ENCODE data around the gene CPSF2.
"Not testable (repeated sequence)": the region's sequence is repeated elsewhere in the genome, so short reads cannot be mapped to it uniquely, and the experiment has no call there.

Gene CPSF2

DNA sequence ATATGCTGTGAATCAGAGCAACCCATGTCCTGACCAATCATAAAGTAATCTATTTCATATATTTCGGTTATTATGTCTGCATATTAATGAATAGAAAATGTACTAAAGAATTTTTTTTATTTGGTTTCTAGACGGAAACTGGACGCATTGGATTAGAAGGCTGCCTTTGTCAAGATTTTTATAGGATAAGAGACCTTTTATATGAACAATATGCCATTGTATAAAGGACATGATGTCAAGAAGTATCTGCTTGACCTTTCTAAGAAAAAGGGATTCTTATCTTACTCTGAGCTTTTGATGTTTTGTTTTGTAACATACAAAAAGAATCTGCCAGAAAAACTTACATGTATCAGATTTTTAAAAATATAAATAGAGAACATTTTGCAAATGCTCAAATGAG lies 39.8 kb downstream of the CPSF2 start:
- no peak for DNase-seq

DNA sequence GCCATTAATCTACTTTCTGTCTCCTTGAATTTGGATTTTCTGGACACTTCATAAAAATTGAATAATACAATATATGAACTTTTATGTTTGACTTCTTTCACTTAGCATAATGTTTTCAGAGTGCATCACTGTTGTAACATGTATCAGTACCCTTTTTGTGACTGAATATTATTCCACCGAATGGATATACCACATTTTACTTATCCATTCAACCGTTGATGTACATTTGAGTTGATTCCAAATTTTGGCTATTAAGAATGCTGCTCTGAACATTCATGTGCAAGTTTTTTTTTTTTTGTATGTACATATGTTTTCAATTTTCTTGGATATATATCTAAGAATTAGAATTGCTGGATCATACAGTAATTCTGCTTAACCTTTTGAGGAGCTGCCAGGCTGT lies 43.2 kb downstream of the CPSF2 start:
- DNase-seq: no peak

- no peak for DNase-seq
These were observed 51.9 kb downstream of the CPSF2 start for GRCh38 chr14:92173668-92174067.

DNA sequence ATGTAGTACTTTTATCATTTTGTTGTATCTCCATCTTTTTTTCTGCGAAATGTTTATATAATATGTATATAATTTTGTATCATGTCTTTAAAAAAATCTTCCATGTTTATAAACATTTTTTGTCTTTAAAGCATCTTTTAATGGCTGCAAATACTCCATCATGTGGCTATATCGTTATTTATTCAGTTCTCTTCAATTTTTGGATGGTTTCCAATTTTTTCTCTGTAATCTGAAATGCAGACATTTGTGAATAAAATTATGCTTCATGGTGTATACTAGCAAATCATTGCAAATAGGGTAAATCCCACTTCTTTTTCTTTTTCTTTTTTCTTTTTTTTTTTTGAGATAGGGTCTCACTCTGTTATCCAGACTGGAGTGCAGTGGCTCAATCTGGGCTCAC lies 54.0 kb downstream of the CPSF2 start:
- DNase-seq: no peak

DNA sequence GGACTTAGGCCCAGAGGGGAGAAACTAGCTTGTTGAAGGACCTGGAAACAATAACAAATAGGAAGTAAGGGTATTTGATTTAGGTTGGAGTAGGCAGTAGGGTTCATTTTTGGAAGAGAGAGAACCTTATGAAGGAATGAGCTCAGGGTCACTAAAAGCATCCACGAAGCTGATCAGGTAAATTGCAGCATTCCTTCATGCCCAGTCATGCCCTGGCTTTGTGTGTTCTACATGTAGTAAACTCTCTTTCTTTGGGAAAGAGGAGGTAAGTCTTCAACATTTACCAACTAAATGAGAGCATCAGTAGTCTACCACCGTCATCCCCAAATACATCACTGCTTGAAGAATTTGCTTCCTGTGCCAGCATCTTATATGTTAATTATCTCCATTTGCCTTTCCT lies 54.7 kb downstream of the CPSF2 start:
- DNase-seq: no peak

DNA sequence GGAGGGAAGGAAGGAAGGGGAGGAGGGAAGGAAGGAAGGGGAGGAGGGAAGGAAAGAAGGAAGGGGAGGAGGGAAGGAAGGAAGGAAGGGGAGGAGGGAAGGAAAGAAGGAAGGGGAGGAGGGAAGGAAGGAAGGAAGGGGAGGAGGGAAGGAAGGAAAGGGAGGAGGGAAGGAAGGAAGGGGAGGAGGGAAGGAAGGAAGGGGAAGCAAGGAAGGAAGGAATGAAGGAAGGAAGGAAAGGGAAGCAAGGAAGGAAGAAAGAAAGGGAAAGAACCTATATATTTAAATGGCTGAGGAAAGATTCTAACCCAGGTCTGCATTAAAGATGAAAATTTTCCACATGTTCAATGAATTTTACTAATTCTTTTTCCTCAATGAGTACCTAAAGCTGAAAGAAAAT lies 57.4 kb downstream of the CPSF2 start:
- not testable (repeated sequence) for DNase-seq

DNA sequence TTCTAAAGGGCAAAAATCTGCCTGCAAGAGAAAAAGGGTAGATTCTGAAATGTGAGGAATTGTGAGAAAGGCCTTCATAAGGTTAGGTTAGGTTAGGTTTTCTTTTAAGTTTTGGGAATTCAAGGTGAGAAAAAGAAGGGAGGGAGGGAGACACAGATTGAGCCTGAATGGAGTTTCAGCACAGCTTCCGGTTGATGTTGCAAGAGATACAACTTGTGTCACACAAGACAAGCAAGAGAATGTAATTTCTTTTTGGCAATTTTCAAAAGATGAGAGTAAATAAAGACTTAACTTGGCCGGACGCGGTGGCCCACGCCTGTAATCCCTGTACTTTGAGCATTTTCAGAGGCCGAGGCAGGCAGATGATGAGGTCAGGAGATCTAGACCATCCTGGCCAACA lies 63.8 kb downstream of the CPSF2 start:
- no peak for DNase-seq

- DNase-seq: not testable (repeated sequence)
These were observed 65.8 kb downstream of the CPSF2 start for GRCh38 chr14:92187616-92188015.

GRCh38 chr14:92190768-92191167 lies 69.0 kb downstream of the CPSF2 start:
- no peak for DNase-seq

- DNase-seq: no peak
These were observed 77.0 kb downstream of the CPSF2 start for GRCh38 chr14:92198804-92199203.

- no peak for DNase-seq
These were observed 78.0 kb downstream of the CPSF2 start for GRCh38 chr14:92199763-92200162.

DNA sequence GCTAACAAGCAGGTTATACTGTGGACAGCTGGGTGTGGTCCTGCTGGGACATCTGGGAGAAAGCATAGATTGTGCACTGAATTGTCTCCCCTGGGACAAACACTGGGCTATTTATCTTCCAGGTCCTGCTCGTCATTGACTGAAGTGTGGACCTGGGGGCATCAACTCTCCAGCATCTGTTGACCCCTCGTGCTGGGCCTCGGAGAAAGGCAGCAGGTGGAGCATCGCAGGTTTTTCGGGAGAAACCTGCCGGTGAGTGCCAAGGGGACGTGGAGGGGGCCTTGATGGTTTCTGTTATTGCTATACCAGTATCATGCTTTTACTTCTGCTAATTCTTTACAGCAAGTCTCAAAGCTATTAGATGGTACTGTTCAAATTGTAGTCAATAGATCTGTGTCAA lies 81.3 kb downstream of the CPSF2 start:
- DNase-seq: no peak

GRCh38 chr14:92204792-92205191 lies 83.0 kb downstream of the CPSF2 start:
- no peak for DNase-seq

DNA sequence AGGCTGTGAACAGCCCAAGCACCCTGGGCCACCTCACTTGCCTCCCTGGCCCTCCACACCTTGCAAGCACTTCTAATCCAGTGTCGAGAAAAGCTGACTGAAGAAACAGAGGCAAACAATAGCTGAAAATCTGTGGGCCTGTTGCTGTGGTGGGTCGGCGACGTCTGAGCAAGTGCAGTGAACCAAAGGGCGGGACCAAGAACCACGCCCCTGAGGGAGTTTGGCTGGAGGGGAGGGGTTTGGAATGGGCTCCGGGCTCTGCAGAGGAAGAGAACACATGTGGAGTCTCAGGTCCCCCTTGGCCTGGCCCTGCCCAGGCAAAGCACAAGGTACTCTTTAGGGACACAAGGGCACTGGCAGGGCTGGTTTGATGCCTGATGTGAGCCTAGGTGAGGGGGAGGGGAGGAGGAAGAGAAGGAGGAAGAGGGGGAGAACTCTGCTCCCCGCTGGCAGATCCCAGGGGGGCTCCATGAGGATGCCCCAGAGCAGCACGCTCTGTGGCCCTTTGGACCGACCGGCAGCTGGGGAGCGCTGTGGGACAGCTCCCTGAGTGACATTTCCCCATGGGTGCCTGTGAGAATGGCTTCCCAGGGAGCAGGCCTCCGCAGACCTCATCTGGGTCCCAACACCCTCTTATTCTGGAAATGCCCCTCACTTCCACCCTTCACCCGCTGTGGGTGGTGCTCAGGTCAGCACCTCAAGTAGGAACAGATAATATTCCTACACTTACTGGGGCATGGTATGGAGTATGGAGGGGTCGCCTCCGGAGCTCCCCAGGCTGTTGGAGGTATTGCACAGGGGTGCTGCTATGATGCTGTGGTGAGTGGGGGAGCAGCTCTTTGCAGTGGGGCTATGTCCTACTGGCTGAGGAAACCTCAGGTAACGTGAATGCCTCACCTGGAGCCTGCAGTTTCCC lies 85.5 kb downstream of the CPSF2 start:
- DNase-seq: no peak

GRCh38 chr14:92207928-92208265 lies 86.1 kb downstream of the CPSF2 start:
- no peak for DNase-seq

- no peak for DNase-seq
These were observed 87.4 kb downstream of the CPSF2 start for GRCh38 chr14:92209141-92209540.

DNA sequence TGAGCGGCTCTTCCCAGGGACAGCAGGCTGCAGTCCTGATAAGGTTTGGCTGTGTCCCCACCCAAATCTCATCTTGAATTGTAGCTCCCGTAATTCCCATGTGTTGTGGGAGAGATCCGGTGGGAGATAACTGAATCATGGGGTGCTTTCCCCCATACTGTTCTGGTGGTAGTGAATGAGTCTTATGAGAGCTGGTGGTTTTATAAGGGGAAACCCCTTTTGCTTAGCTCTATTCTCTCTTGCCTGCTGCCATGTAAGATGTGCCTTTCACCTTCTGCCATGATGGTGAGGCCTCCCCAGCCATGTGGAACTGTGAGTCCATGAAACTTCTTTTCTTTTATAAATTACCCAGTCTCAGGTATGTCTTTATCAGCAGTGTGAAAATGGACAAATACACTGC lies 91.4 kb downstream of the CPSF2 start:
- not testable (repeated sequence) for DNase-seq

GRCh38 chr14:92215579-92215978 lies 93.8 kb downstream of the CPSF2 start:
- no peak for DNase-seq

DNA sequence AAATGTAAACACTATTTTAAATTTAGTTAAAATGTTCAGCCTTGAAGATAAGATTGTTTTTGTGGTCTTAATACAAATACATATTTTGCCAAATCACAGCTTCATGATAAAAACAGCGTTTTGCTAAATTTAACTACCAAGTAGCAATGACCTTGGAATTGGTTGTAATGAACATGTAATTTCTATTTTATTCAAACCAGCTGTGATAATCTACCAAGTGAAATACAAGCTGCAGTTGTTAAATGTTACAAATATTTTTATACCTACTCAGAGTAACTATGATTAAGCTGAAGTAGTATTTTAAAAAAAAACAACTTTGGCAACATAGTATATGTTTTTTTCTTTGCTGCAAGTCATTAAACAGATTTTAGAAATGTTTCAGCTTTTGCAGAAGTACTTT lies 96.2 kb downstream of the CPSF2 start:
- DNase-seq: no peak
